NOMO-1 (cell line): Measurements from ENCODE around the gene PLEKHA1.

ENCODE experiments used
- DNase-seq, 2 experiments: peaks; one replicate each; lab custom pipeline; 2025; ENCODE audit not compliant: unreplicated experiment in 2 of 2; lab: John Stamatoyannopoulos, UW

Gene PLEKHA1

GRCh38 chr10:122459561-122460273, 85.2 kb downstream of the PLEKHA1 start:
- DNase-seq = no peak

- no peak for DNase-seq
Observed at GRCh38 chr10:122460891-122461293, 86.4 kb downstream of the PLEKHA1 start.

DNA sequence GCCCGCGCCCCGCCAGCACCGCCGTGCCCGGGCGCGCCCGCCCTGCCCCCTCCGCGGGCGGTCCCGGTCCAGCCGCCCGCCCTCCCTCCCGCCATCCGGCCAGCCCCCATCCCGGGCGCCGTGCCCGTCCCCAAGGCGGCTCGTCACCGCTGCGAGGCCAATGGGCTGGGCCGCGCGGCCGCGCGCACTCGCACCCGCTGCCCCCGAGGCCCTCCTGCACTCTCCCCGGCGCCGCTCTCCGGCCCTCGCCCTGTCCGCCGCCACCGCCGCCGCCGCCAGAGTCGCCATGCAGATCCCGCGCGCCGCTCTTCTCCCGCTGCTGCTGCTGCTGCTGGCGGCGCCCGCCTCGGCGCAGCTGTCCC, 86.8 kb downstream of the PLEKHA1 start, which contains the start of gene HTRA1:
Gene HTRA1 (plus strand): TSS at position 187 of the 362 bp plus-strand sequence. CDS start 100 bp downstream, at position 287.
- no peak for DNase-seq

GRCh38 chr10:122461729-122462532, 87.4 kb downstream of the PLEKHA1 start:
- no peak for DNase-seq

- peak in 1 of 2 experiments; percentile 10 for DNase-seq
Observed at GRCh38 chr10:122462533-122463465, 88.3 kb downstream of the PLEKHA1 start.

- DNase-seq = no peak
Observed at GRCh38 chr10:122463466-122464249, 89.2 kb downstream of the PLEKHA1 start.

DNA sequence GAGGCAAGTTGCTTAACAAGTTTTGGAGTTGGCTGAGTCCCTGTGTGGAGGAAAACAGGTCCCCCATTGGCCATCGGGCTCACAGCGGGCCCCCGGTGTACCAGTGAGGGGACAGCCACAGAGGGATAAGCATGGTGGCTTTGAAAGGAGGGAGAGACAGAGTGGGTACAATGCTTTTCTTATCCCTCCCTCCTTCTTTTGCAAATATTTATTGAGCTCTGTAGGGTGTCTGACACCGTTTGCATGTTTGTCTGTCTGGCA, 89.7 kb downstream of the PLEKHA1 start:
- DNase-seq = no peak

DNA sequence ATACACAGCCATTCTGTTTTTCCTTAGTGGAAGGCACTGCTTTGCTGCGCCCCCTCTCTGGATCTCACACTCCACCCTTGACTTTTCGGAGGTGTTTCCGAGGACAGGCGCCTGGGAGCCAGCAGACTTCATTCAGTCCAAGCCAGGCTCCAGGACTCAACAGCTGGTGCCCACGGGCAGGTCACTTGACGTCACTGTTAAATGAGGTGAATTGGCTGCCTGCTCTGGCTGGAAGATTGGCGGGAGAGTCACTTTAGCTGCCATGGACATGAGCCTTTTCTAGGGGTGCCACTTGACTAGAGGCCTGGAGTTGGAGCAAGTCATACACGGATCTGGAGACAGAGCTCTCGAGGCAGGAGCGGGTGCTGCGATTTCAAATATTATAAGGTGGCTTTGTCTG, 90.1 kb downstream of the PLEKHA1 start:
- no peak for DNase-seq

DNA sequence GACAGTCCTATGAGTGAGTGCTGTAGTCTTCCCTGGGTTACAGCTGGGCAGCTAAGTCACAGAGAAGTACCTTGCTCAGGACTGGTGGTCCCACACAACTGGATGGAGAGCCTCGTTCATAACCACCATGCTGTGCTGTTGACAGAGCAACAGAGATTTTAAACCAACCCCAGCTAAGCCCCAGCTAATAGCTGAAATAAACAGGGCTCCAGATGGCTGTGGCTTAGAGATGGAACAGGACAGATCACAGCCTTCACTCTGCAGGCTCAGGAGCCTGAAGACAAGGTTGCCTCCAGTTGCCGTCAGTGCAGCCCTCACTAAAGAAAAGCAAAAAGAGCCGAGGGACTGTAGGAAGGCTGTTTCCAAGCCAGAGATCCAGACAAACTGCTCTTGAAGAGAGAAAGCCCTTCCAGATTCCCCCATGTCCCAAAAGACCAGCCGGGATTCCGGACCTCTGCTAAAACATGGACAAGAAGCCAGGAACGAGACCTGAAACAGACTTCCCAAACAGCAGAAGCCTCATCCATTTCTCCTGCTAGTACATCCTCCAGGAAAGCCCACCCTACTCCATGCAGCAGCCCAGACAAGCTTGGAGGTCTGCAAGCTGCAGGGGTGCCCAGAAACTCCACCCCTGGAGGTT, 91.0 kb downstream of the PLEKHA1 start:
- DNase-seq = no peak

DNA sequence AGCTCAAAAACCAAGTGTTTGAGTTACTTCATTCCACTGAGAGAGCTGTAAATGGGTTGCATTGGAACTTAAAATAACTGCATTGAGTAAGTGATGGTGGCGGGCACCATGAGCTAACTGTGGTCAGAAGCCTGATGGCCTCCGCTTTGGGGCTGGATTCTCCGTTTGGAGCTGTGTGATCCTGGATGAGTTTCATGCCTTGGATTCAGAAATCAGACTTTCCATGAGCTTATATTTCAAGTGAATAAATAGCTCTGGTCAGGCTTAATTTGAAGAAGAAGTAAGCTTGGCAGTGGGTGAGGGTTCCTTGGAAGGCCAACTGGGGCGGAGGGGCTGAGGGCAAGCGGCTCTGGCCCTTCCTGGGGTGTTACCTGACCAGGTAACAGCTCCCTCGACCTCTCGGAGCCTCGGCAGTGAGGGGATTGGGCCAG, 92.5 kb downstream of the PLEKHA1 start:
- DNase-seq = peak; percentile 29 to 62

- no peak for DNase-seq
Observed at GRCh38 chr10:122467701-122468100, 93.2 kb downstream of the PLEKHA1 start.

DNA sequence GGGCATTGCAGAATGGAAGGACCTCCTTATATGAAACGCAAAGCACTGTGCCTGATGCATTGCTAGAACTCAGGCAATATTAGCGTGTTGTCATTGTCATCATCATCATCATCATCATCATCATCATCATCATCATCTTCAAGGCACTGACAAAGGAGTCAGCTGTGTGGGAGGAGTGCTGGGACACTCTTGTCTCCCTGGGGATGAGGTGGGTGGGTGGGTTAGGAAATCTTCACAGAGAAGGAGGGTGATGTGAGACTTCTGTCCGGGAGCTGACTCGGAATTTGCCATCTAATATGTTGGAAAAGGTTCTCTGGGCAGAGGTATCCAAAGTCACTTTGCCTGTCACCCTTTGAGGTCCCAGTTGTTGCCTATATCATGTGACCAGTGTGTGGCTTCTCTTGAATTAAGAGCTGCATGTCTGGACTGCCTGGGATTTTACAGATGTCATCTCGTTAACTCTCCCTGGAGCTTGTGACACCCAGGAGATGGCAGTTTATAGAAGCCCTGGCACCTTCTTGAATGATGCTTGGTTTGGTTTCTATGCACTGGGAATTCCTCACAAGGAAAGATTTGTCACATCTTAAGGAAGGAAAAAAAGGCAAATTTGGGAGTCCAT, 93.9 kb downstream of the PLEKHA1 start:
- DNase-seq = no peak

- DNase-seq = peak; percentile 72 to 89
Observed at GRCh38 chr10:122468926-122469781, 94.6 kb downstream of the PLEKHA1 start.

GRCh38 chr10:122469848-122470247, 95.3 kb downstream of the PLEKHA1 start:
- no peak for DNase-seq

DNA sequence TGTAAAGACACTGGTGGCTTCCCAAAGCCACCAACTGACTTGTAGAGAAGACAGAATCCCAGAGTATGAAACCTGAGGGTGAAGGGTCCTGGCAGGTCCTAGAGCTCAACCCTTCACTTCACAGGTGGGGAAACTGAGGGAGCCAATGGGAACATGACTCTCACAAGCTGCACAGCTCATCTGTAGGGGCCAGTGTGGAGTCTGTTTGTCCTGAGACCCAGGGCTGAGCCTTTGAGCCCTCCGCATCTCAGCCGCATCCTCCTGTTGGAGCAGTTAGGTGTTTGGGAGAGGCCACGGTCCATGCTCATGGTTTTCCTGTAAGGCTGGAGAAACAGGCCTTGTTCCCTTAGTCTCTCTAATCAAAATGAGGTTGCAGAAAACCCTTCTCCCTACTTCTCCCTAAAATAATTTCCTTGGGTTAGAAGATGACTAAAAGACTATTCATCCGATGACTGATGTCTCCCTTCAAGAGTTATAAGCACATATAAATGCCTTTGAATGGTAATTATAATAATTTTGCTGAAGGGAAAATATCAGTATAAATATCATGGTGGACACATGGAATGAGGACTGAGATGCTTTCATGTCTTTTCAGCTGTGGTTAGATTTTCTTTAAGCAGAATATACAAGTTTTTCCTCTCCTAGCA, 97.1 kb downstream of the PLEKHA1 start:
- no peak for DNase-seq

GRCh38 chr10:122473116-122473515, 98.6 kb downstream of the PLEKHA1 start:
- no peak for DNase-seq

GRCh38 chr10:122474131-122474818, 99.8 kb downstream of the PLEKHA1 start:
- no peak for DNase-seq

- no peak for DNase-seq
Observed at GRCh38 chr10:122475100-122475499, 100.6 kb downstream of the PLEKHA1 start.
